DMS 273 (cell line): ENCODE data around the gene FOXL3.

Source experiments
- DNase-seq: peaks from one replicate; lab custom pipeline; 2025; ENCODE audit not compliant: unreplicated experiment; lab: John Stamatoyannopoulos, UW

The FOXL3 gene

GRCh38 chr7:300546-301290, 10.7 kb downstream of the FOXL3 start:
- DNase-seq, result no peak

GRCh38 chr7:301291-302053, 11.5 kb downstream of the FOXL3 start:
- DNase-seq, result no peak

GRCh38 chr7:302054-302992, 12.4 kb downstream of the FOXL3 start:
- DNase-seq, result no peak

GRCh38 chr7:303425-303824, 13.5 kb downstream of the FOXL3 start:
- DNase-seq, result no peak

- DNase-seq, result no peak
Measured at GRCh38 chr7:303884-304573, 14.1 kb downstream of the FOXL3 start.

- DNase-seq, result no peak
Measured at GRCh38 chr7:304574-305409, 14.8 kb downstream of the FOXL3 start.

- no peak for DNase-seq
Measured at GRCh38 chr7:305410-306151, 15.6 kb downstream of the FOXL3 start.

- DNase-seq, result no peak
Measured at GRCh38 chr7:307970-308369, 18.0 kb downstream of the FOXL3 start.

GRCh38 chr7:309586-310228, 19.7 kb downstream of the FOXL3 start:
- no peak for DNase-seq

- DNase-seq, result no peak
Measured at GRCh38 chr7:311131-311680, 21.2 kb downstream of the FOXL3 start.

GRCh38 chr7:311796-312195, 21.8 kb downstream of the FOXL3 start:
- no peak for DNase-seq

- no peak for DNase-seq
Measured at GRCh38 chr7:312424-312823, 22.5 kb downstream of the FOXL3 start.

GRCh38 chr7:314853-315252, 24.9 kb downstream of the FOXL3 start:
- DNase-seq, result no peak

GRCh38 chr7:315516-316265, 25.7 kb downstream of the FOXL3 start:
- no peak for DNase-seq

GRCh38 chr7:317643-318405, 27.9 kb downstream of the FOXL3 start:
- no peak for DNase-seq

- DNase-seq, result peak; percentile 45
Measured at GRCh38 chr7:318476-318875, 28.5 kb downstream of the FOXL3 start.
